ENCODE results near the gene FAM222A.

FAM222A gene

DNA sequence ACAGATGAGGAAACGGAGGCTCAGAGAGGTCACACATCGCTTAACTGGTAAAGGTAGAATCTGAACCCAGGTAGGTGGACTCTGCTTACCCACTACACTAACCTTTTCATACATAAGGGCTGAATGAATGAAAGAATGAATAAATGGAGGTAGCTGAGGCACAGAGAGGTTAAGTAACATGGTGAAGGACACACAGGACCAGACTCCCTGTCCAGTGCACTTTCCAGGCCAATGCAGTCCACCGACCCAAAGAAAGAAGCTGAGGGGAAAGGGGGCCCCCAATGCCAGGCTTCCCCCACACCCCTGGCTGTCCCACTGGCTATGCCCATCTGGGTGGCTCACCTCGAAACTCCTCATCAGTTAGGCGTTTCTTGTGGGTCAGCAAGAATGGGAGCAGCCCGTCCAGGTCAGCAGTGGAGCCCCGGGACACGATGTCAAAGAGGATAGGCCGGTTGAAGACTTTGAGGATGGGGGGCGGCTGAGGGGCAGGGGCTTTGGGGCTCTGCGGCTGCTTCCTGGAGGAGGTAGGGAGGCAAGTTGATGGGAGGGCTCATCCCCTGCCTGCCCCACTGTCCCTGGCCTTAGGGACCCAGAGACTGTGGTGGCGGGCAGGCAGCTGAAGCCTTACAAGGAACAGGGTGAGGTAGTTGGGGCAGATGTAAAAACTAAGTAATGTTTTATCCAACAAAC is 94.5 kb downstream of the FAM222A start:
- no peak for DNase-seq

DNA sequence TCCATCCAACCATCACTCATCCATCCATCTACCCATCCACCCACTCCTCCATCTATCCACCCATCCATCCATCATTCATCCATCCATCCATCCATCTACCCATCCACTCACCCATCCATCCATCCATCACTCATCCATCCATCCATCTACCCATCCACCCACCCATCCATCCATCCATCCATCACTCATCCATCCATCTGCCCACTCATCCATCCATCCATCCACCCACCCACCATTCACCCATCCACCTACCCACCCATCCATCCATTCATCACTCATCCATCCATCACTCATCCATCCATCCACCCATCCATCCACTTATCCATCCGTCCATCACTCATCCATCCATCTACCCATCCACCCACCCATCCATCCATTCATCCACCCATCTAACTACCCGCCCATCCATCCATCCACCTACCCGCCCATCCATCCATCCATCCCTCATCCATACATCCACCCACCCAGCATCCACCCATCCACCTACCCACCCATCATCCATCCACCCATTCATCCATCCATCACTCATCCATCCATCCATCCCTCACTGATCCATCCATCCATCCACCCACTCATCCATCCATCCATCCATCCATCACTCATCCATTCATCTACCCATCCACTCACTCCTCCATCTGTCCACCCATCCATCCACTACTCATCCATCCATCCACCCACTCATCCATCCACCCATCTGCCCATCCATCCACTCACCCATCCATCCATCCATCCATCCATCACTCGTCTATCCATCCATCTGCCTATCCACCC is 95.4 kb downstream of the FAM222A start:
- no peak for DNase-seq

DNA sequence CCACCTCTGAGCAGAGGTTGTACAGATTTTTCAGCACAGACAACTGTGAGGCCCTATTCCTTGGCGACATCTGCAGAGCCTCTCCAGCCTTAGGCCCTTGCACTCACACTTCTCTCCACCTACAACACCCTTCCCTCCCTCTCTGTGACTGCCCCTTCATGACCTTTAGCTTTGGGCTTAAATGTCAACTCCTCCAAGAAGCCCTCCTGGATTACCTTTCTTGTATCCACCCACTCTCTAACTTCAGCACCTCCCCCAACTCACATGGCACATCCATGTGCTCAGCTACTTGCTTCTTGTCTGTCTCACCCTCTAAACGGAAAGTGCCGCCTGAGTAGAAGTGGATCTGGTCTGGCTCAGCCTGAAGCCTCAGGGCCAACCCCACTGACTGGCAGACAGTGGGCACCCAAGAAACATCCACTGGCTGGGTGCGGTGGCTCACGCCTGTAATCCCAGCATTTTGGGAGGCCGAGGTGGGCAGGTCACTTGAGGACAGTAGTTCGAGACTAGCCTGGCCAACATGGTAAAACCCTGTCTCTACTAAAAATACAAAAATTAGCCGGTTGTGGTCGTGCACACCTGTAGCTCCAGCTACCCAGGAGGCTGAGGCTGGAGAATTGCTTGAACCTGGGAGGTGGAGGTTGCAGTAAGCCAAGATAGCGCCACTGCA is 97.5 kb downstream of the FAM222A start:
- DNase-seq: no peak

DNA sequence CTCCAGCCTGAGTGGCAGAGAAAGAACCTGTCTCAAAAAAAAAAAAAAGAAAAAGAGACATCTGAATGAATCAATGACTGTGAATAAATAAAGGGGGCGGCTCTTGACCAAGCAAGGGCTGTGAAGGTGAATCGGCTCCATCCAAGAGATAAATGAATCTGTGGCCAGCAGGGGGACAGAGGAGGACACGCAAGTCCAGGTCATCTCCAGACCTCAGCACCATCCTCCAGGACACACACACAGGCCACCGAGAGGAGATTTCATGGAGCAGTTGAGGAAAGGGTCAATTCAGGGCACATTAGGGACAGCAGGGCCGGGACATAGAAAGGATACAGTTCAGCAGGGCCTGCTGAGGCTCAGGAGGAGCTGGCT is 98.0 kb downstream of the FAM222A start:
- no peak for DNase-seq

DNA sequence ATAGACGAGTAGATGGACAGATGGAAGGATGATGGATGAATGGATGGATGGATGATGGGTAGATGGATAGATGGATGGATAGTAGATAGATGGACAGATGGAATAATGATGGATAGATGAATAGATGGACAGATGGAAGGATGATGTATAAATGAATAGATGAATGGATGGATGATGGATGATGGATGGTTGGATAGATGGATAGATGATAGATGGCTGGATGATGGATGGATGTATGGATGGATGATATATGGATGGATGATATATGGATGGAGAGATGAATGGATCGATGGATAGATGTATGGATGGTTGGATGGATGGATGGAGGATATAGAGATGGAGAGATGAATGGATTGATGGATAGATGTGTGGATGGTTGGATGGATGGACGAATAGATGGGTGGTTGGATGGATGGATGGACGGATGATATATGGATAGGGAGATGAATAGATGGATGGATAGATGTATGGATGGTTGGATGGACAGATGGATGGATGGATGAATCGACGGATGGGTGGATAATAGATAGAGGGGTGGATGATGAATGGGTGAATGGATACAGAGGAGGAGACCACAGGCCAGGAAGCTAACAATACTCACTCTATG is 100.3 kb downstream of the FAM222A start:
- no peak for DNase-seq

DNA sequence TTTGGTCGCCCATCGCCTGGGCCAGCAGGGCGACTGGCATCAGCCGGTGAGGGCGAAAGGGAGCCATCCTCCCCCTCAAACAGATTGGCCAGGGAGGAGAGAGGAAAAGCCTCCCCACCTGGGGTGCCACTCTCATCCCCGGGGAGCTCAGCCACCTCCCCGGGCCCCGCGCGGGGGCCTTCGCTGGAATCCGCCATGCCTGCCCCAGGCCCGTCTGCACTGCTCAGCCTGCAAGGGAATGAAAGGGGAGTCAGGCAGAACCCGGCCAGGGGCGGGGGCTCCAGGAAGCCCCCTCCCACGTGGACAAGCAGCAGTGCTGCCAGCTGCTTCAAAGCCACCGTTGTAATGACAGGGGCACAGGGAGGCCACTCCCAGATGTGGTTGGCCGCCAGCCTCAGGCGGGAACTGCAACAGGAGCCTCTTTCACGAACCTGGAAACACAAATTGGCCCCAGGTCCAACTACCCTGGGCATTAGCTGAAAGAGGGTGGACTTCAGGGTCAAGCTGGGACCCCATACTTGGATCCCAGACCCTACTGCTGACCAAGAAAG is 101.0 kb downstream of the FAM222A start:
- no peak for DNase-seq

DNA sequence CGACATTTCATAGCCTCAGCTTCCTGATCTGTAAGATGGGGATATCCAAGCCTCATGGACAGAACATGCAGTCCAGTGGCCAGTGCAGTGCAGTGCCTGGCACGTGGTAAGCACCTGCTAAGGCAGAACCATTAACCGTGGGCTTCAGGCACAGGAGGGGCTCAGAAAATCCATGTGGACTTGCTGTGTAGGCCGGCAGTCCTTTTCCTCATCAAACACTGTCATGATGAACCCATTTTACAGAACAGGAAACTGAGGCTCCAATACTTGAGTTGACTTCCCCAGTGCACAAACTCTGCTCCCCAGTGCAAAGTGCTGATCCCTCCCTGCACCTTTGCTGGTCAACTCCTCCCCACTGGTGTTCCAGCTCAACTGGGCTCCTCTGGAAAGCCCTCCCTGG is 101.6 kb downstream of the FAM222A start:
- no peak for DNase-seq

DNA sequence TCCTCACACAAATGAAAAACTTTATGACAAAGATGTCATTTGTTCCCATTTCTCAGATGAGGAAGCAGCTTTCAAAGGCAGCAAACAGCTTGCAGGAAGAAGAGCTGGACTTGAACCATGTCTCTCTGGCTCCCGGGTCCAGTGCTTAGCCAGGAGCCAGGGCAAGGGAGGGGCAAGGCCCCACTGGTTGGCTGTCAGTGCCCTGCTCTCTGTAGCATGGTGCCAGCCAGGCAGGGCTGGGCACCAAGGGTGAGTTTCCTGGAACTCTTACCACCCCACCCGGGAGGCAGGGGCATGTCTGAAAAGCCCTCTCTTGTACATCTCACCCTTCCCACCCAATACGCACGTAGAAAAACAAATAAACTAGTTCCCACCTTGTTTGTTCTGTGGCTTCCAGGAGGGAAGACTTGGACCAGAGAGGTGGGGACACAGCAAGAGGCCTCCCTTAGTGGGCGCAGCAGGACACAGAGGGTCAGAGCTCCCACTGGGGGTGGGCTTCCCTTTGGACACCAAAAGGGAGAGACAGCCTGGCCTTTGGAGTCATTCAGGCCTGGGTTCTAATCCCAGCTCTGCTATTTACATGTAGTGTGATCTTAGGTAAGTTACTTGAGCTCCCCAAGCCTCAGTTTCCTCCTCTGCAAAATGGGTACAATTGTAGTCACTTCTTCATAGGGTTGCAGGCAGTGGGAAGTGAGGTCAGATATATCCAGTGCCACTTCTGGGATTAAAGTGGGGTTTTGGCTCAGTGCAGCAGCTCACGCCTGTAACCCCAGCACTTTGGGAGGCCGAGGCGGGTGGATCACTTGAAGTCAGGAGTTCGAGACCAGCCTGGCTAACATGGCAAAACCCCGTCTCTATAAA is 102.4 kb downstream of the FAM222A start:
- DNase-seq: no peak

DNA sequence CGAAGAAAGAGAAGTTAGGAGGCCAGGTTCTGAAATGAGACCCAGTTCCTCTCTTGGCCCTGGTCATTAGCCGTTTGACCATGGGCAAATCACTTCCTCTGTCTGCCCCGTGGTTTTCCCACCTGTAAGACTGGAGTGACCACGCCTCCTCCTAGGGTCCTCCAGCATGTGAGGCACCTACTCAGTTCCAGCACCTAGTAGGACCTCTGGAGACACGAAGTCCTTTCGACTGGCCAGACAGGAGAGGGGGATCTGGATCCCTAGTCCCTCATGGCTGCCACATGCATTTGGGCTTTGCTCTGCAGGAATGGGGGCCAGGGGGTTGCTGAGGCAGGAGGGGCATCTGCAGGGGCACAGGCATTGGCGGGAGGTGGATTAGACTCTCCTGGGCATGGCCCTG is 103.2 kb downstream of the FAM222A start:
- DNase-seq: no peak

DNA sequence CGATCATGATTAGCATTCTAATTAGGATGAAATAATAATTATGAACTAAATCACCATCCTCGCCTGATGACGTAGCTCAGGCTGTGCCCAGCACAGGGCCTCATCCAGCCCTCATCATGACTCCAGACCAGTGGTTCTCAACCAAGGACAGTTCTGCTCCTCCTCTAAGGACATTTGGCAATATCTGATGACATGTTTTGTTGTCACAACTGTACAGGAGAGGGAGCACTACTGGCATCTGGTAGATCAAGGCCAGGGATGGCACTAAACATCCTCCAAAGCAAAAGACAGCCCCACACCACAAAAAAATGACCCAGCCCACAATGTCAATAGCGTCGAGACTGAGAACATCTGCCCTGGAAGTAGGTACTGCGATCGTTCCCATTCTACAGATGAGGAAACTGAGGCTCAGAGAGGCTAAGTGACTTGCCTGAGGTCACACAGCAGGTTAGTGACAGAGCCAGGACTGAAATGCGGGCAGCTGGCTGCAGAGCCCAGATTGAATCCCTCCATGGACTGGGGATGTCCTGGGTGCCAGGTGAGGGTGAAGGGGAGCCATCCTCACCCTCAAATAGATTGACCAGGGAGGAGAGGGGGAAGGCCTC is 104.1 kb downstream of the FAM222A start:
- no peak for DNase-seq

DNA sequence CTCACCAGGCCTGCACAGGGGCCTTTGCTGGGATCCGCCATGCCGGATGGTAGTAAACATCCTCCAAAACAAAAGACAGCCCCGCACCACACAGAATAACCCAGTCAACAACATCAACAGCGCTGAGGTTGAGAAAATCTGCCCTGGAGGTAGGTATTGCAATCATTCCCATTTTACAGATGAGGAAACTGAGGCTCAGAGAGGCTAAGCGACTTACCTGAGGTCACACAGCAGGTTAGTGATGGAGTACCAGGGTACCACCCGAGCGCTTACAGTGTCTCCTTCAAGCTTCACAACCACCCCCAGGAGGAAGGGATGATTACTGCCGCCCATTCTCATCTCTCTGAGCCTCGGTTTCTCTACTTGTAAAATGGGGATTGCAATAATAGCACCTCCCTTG is 104.6 kb downstream of the FAM222A start:
- no peak for DNase-seq

DNA sequence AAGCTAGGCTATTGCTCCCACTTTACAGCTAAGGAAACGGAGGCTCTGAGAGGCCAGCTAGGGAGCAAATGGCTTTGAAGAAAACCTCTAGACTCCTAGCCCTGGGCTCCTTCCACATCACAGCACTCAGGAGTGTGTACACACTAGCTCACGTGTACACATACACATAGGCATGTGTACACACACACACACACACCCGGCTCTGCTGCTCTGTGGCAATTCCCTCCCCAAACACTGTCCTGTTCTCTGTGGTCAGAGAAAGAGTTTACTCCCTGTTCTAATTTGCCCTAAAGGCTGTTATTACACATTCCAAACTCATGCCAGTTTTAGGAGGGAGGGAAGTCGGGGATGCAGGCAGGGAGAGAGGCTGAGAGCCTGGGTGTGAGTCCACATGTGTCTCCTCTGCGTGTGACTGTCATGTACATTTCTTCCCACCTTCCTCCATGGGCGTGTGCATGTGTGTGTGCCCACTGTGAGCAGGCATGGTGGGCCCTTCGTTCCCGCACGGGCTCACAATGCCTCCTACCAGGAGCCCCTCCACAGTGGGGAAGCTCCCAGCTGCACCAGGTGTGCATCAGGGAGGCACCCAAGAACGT is 105.4 kb downstream of the FAM222A start:
- DNase-seq: no peak
